A549 treated with GW870086 at 1 μM for 4 hours (cell line): Measurements from ENCODE around the gene ZNF226. TPM values are rescaled to one million over a fixed set of nuclear protein-coding genes. Genes with fewer than 3 reads are reported as not detected.

Source experiments
- total RNA-seq: library from RNA; stranded (reverse); fragments of 200-300 nt; extraction: Qiagen RNA extraction; gene quantifications from 5 replicates; pipeline ENCODE4 v1.2.3, GENCODE V29; 2022; ENCODE audit warnings: low read depth

The ZNF226 gene
- 18.8 to 23.0 TPM (median 21.0 TPM) in 5 replicates for total RNA-seq

GRCh38 chr19:44164673-44165512 is at the start of gene ZNF226:
Gene ZNF226 (plus strand): TSS chr19:44165100. CDS start chr19:44170081, 4,981 bp downstream.

GRCh38 chr19:44141191-44142058 is 23.5 kb upstream of the ZNF226 start, which contains the start of gene ZNF234:
Gene ZNF234 (plus strand): TSS chr19:44141554. CDS start chr19:44144633, 3,079 bp downstream.

GRCh38 chr19:44212250-44212865 is 47.5 kb downstream of the ZNF226 start, which contains the start of gene ZNF227:
Gene ZNF227 (plus strand): TSS chr19:44212532. CDS start chr19:44217793, 5,261 bp downstream.

Other genes with a start within 250 kb of the ZNF226 start
- gene ZNF45, start 229.8 kb upstream of the ZNF226 start, total RNA-seq: 7.5 to 11.8 TPM (median 10.4 TPM) in 5 replicates
- gene ZNF221, start 213.9 kb upstream of the ZNF226 start, total RNA-seq: 0.35 to 0.85 TPM (median 0.70 TPM) in 5 replicates
- 2.6 to 3.2 TPM (median 2.9 TPM) in 5 replicates for gene ZNF155, start 180.9 kb upstream of the ZNF226 start, total RNA-seq
- 2.1 to 3.6 TPM (median 3.0 TPM) in 5 replicates for gene ZNF230, start 162.1 kb upstream of the ZNF226 start, total RNA-seq
- gene ZNF222, start 139.7 kb upstream of the ZNF226 start, total RNA-seq: 3.3 to 4.1 TPM (median 3.6 TPM) in 5 replicates
- 1.5 to 4.0 TPM (median 2.6 TPM) in 5 replicates for gene ZNF223, start 113.1 kb upstream of the ZNF226 start, total RNA-seq
- 0.38 to 0.61 TPM (median 0.42 TPM) in 5 replicates for gene ZNF284, start 92.9 kb upstream of the ZNF226 start, total RNA-seq
- 6.4 to 12.1 TPM (median 10.1 TPM) in 5 replicates for gene ZNF224, start 70.7 kb upstream of the ZNF226 start, total RNA-seq
- 2.0 to 4.0 TPM (median 3.0 TPM) in 5 replicates for gene ZNF225, start 51.7 kb upstream of the ZNF226 start, total RNA-seq
- gene ZNF234, start 23.5 kb upstream of the ZNF226 start, total RNA-seq: 2.1 to 3.0 TPM (median 2.3 TPM) in 5 replicates
- gene ZNF227, start 47.4 kb downstream of the ZNF226 start, total RNA-seq: 9.7 to 14.0 TPM (median 10.1 TPM) in 5 replicates
- 0.39 to 0.61 TPM (median 0.47 TPM) in 5 replicates for gene ZNF233, start 94.8 kb downstream of the ZNF226 start, total RNA-seq
- gene ZNF235, start 139.9 kb downstream of the ZNF226 start, total RNA-seq: 2.0 to 3.5 TPM (median 3.3 TPM) in 5 replicates
- gene ZNF112, start 191.6 kb downstream of the ZNF226 start, total RNA-seq: 1.8 to 2.7 TPM (median 2.4 TPM) in 5 replicates
- gene ZNF285, start 236.5 kb downstream of the ZNF226 start, total RNA-seq: 1.7 to 2.5 TPM (median 2.4 TPM) in 5 replicates